Measurements from ENCODE around the gene DYNLT2B. TPM values are rescaled to one million over a fixed set of nuclear protein-coding genes. Genes with fewer than 3 reads are reported as not detected.
"Not testable (repeated sequence)": the region's sequence is repeated elsewhere in the genome, so short reads cannot be mapped to it uniquely, and the experiment has no call there.

DYNLT2B gene
- total RNA-seq, 3 donors from 2014 or later: 8.5 to 14.9 (median 14.1) TPM

DNA sequence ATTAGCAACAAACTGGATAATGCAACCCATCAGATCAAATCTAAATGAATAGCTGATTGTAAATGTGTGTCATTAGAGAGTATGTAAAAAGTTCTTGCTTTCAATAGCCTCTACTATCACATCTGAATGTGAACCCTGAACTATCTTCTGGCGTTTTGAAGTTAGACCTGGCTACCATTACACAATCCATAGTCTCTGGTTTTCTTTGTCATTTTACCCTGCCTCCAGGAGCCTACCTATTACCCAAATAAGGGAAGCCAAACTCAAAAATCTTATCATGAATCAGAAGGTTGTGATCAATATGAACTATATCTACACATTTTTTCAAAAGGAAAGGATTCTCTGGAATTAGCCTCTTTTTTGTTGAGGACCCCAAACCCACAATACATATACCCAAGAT lies 62.3 kb downstream of the DYNLT2B start:
- H3K4me3 ChIP-seq: no peak overlapping the region
- TF ChIP-seq POLR2A (IDR thresholded peaks at IDR 0.05) (no peak), POLR2AphosphoS5 (IDR thresholded peaks at IDR 0.05) (no peak)
- TF ChIP-seq, protein P1, sequence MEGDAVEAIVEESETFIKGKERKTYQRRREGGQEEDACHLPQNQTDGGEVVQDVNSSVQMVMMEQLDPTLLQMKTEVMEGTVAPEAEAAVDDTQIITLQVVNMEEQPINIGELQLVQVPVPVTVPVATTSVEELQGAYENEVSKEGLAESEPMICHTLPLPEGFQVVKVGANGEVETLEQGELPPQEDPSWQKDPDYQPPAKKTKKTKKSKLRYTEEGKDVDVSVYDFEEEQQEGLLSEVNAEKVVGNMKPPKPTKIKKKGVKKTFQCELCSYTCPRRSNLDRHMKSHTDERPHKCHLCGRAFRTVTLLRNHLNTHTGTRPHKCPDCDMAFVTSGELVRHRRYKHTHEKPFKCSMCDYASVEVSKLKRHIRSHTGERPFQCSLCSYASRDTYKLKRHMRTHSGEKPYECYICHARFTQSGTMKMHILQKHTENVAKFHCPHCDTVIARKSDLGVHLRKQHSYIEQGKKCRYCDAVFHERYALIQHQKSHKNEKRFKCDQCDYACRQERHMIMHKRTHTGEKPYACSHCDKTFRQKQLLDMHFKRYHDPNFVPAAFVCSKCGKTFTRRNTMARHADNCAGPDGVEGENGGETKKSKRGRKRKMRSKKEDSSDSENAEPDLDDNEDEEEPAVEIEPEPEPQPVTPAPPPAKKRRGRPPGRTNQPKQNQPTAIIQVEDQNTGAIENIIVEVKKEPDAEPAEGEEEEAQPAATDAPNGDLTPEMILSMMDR (IDR thresholded peaks at IDR 0.05): no peak
- intact Hi-C loops (cut with DNase I; ENCODE audit: low total_unique reads): no loop called here
- H3K4me1 ChIP-seq: no peaks in the 10 kb centered on the region
- H3K27ac ChIP-seq: no peak overlapping the region
- DNase-seq (ENCODE audit: low spot score in 2 of 2): no peak
- H3K27me3 ChIP-seq: no peaks in the 10 kb centered on the region
- no peaks in the 10 kb centered on the region for H3K36me3 ChIP-seq
- no peaks in the 10 kb centered on the region for H3K9me3 ChIP-seq

DNA sequence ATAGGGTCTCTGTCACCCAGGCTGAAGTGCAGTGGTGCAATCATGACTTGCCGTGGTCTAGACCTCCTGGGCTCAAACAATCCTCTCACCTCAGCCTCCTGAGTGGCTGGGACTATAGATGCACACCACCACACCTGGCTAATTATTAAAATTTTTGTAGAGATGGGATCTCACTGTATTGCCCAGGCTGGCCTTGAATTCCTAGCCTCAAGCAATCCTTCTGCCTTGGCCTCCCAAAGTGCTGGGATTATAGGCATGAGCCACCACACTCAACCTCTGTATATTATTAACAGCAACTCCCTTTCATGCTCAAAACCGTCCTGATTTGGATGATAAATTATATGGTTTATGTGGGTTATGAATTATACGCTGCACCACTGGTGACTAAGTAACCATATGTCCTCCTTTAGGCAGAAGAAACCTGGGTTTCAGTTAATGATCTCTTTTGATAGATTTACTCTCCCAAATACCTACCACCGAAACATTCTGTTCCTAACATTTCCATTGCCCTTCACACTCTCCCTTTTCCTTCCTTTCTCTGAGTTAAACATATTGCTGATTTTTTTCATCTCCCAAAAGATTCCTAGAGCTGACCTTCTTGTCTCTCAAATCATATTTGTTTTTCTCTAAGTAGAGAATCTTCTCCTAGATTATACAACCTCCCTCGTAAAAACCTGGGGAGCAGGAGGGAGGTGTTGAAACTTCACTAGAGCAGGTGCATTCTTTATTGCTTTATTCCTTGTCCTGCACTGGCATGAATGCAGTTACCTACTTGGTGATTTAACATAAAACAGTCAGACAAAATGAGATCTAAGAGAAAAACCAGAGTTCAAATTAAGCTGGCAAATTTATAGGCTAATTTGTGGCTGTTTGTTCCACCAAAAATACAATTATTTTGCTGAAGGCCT lies 63.4 kb downstream of the DYNLT2B start:
- Histone ChIP-seq H3K9me3 (no peaks in the 10 kb centered on the region), H3K36me3 (no peaks in the 10 kb centered on the region), H3K4me1 (no peaks in the 10 kb centered on the region), H3K4me3 (no peak overlapping the region), H3K27ac (no peak overlapping the region), H3K27me3 (no peaks in the 10 kb centered on the region)
- TF ChIP-seq POLR2A (IDR thresholded peaks at IDR 0.05) (no peak), POLR2AphosphoS5 (IDR thresholded peaks at IDR 0.05) (no peak)
- TF ChIP-seq, protein P1 (IDR thresholded peaks at IDR 0.05): no peak
- intact Hi-C loops (cut with DNase I; ENCODE audit: low total_unique reads): no loop called here
- no peak for DNase-seq (ENCODE audit: low spot score in 2 of 2)

DNA sequence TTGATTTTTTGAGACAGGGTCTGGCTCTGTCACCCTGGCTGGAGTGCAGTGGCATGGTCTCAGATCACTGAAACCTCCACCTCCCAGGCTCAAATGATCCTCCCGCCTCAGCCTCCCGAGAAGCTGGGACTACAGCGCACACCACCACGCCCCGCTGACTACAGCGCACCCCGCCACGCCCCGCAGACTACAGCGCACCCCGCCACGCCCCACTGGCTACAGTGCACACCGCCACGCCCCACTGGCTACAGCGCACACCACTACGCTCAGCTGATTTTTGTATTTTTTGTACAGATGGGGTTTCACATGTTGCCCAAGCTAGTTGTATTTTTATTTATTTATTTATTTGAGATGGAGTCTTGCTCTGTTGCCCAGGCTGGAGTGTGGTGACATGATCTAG lies 66.1 kb downstream of the DYNLT2B start:
- intact Hi-C loops (cut with DNase I; ENCODE audit: low total_unique reads): no loop called here
- Histone ChIP-seq H3K27me3 (no peaks in the 10 kb centered on the region), H3K36me3 (peaks cover 4% of the 10 kb centered on the region), H3K27ac (no peak overlapping the region), H3K4me3 (no peak overlapping the region), H3K4me1 (no peaks in the 10 kb centered on the region), H3K9me3 (no peaks in the 10 kb centered on the region)
- no peak for TF ChIP-seq POLR2AphosphoS5 (IDR thresholded peaks at IDR 0.05)
- TF ChIP-seq, protein P1 (IDR thresholded peaks at IDR 0.05): no peak
- no peak for TF ChIP-seq POLR2A (IDR thresholded peaks at IDR 0.05)
- DNase-seq (ENCODE audit: low spot score in 2 of 2): no peak

DNA sequence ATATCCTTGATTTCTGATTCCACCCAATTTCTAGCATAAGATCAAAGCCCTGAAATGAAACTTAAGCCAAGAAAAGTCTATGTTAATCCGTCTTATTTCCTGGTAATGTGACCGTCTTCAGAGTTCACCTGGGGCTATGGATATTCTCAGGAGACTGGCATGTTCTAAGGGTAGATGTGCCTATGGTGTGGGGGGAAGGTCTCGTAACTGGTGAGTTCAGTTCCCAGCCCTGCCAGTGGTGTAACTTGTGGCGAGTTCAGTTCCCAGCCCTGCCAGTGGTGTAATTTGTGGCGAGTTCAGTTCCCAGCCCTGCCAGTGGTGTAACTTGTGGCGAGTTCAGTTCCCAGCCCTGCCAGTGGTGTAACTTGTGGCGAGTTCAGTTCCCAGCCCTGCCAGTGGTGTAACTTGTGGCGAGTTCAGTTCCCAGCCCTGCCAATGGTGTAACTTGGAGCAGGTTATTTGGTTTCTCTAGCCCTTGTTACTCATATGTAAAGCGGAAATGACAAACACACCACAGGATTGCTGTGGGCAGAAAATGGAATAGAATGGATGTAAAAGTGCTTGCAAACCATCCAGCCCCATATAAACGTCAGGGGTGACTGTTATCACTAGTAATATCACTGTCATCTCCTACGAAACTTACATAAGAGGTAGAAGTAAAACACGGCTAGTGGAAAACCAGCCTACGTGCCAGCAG lies 71.3 kb downstream of the DYNLT2B start:
- Histone ChIP-seq H3K9me3 (no peaks in the 10 kb centered on the region), H3K4me1 (no peaks in the 10 kb centered on the region), H3K27me3 (no peaks in the 10 kb centered on the region), H3K36me3 (peaks cover 4% of the 10 kb centered on the region), H3K27ac (no peak overlapping the region), H3K4me3 (no peak overlapping the region)
- DNase-seq (ENCODE audit: low spot score in 2 of 2): no peak
- TF ChIP-seq, protein P1 (IDR thresholded peaks at IDR 0.05): no peak
- TF ChIP-seq POLR2AphosphoS5 (IDR thresholded peaks at IDR 0.05) (no peak), POLR2A (IDR thresholded peaks at IDR 0.05) (no peak)
- intact Hi-C loops (cut with DNase I; ENCODE audit: low total_unique reads): no loop called here

DNA sequence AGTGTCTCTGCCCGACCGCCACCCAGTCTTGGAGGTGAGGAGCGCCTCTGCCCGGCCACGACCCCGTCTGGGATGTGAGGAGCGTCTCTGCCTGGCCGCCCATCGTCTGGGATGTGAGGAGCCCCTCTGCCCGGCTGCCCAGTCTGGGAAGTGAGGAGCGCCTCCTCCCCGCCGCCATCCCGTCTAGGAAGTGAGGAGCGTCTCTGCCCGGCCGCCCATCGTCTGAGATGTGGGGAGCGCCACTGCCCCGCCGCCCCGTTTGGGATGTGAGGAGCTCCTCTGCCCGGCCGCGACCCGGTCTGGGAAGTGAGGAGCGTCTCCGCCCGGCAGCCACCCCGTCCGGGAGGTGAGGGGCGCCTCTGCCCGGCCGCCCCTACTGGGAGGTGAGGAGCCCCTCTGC lies 73.9 kb downstream of the DYNLT2B start:
- H3K4me3 ChIP-seq; intact Hi-C loops (cut with DNase I; ENCODE audit: low total_unique reads); H3K9me3 ChIP-seq; H3K36me3 ChIP-seq; H3K27ac ChIP-seq; DNase-seq (ENCODE audit: low spot score in 2 of 2); H3K4me1 ChIP-seq; H3K27me3 ChIP-seq: not testable (repeated sequence)
